ENCODE data around the gene IFNA6.

The IFNA6 gene

DNA sequence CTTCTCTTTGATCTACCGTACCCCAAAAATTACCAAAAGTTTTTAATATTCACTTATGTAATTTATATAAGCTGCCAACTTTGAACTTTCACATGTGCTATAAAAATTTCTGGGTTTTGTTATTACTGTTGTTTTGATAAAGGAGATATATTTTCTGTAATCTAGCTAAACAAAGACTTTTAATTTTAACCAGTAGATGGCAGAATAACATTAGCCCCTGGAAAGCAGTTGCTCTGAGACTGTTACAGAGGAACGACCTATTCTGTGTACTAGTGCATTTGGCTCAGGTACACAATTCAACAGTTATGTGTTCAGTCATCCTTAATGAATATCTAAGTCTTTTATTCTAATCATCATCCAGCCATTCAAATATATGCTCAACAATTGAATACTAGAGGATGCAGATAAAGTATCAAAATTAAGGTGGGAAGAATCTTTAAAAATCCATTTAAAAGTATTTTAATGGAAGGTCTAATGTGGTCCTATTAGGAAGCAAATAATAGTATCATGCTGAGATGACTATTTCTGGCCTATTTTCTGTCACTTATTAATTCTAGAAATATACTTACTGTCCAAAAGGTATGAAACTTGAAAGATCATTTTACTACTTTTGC is 24.1 kb downstream of the IFNA6 start:
- peak; percentile 32 for DNase-seq

DNA sequence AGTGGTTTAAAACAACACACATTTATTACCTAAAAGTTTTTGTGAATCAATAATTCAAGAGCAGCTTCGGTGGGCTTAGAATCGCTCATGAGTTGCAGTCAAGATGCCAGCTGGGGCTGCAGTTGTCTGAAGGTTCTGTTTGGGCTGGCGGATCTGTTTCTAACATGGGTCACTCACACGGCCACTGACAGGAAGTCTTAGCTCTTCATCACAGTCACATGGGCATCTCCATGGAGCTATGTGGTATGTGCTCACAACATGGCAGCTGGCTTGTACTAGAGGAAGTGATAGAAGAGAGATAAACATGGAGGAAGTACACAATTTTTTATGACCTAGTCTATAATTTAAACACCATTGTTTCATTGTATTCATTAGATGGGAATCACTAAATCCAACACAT is 26.6 kb downstream of the IFNA6 start:
- DNase-seq, result no peak

DNA sequence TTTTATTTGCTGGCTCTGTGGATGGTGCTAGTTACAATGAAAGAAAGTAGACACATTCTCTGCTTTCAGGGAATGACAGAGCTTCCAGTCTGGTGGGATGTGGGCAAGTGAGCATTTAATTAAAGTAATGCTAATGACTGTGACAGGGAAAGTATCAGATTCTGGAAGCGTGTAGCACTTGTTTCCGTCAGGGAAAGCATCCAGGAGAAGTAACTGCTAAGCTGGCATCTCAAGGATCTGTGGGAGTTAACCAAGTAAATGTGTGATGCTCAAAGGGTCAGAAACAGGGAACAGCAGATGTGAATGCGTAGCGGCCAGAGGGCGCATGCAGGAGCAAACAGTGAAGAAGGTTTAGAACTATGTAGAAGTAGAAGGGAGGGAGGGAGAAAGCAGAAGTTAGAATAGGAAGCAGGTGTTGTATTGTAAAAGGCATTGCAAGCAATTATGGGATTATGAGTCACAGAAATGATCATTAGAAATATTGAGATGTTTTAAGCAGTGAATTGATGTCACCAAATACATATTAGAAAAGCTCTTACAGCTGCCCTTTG is 27.7 kb downstream of the IFNA6 start:
- DNase-seq, result no peak

DNA sequence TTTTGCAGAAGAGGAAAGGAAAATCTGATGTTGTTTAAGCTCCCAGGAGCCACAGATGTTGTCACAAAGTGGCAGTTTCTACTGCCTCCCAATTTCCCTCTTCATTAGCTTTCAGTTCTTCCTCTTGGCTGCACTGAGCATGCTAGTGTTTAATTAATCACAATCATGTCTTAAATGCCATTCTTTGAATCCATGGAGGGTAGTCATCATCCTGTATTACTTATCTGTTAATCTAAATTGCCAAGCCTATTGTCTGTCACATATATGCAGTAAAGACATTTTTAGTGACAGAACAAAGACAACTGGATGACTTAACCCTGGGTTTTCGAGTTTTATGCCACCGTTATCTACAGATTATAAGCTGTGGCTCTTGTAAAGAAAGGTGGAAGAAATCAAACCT is 30.2 kb downstream of the IFNA6 start:
- DNase-seq, result no peak

DNA sequence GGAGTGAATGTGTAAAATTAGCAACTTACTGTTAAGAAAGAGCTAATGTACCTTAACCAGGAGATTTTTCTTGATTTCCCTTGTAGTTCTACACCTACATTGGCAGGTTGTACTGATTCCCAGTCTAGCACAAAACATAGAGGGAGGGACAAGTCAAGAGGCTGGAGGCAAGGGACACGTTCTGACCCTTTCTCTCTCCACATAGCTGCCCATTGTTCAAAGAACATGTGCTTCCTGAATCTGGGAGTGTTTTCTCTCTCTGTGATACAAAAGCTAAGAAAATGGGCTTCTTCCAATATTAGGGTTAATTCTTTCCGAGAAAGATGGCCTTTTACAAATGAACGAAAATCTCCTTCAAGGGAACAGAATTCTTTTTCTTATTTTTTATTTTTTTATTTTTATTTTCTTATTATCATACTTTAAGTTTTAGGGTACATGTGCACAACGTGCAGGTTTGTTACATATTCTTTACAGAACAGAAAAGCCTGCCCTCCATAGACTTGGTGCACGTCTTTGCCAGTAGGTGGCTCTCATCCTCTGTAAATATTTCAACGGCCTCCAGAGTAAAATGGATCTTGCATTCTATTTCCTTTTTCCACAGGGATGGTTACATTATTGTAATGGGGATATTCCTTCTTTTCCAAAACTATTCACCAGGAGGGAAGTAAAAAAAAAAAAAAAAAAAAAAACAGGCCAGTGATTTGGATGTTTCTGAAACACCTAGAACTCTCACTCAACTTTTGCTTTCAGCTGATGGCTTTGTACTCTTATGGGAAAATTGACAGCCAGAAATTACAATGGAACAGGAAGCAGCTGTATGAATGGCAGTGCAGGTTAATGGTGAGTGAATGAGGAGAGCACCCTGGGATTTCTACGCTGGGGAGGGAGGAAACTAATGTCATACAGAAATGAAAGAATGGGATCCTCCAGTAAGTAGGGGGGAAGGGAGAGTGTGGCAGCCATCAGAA is 32.4 kb downstream of the IFNA6 start:
- peak; percentile 23 for DNase-seq

DNA sequence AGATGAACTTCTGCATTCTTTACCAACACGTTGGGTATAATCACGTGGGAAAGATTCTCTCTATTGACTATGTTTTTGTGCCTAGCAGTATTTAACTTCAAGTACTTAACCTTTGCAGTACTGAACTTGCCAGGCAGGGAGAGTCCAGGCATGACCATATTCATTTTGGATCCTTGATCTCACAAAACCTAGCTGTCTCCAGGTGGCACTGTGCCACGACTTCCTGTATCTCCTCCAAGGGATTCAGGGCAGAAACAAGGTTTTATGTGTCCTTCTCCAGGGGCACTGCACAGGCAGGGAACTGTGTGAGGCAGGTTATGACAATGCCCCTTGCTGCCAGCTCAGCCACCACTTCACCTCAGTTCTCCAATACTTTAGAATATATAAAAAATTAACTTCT is 33.8 kb downstream of the IFNA6 start:
- DNase-seq, result no peak

DNA sequence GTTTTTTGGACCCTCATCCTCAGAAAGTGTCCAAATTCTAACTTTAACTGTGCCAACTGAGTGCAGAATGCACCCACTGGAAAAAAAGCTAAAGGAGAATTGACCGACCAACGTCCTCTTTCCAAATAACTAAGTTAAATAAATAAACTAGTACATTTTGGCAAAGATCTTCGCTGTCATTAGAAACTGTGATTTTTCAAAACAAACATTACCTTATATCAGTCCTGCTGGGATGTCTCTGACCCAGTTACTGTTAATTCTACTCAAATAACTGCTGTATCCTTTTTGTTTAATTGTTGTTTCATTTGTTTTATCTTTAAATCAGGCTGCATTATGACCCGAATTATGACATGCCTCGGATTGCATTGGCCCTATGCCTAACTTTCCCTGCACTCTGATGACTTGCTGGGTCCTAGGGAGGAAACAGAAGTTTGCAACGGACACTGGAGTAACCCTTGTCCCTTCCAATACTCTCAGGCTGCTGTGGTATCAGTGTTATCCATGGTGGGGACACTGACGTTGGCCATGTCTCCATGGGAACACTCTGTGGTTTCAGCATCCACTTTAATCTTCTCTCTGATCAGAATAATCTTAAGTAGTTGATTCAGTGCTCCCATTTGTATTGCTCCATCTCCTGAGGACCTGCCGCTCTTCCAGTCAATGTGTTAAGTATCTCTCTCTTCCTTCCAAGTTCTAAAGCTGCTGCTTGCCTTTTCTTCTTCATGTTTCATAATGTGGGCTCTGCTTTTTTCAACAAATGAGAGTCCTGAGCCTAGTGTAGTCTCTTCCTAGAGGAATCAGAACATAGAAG is 34.5 kb downstream of the IFNA6 start:
- no peak for DNase-seq

DNA sequence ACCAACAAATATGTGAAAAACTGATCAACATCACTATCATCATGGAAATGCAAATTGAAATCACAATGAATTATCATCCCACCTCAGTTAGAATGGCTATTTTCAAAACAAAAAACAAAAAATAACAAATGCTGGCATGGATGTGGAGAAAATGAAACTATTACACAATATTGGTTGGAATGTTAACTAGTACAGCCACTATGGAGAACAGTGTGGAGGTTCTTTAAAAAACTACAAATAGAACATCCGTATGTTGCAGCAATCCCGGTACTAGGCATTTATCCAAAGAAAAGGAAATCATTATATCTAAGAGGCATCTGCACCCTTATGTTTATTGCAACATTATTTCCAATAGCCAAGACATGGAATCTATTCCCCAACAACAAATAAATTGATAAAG is 36.5 kb downstream of the IFNA6 start:
- DNase-seq, result no peak

DNA sequence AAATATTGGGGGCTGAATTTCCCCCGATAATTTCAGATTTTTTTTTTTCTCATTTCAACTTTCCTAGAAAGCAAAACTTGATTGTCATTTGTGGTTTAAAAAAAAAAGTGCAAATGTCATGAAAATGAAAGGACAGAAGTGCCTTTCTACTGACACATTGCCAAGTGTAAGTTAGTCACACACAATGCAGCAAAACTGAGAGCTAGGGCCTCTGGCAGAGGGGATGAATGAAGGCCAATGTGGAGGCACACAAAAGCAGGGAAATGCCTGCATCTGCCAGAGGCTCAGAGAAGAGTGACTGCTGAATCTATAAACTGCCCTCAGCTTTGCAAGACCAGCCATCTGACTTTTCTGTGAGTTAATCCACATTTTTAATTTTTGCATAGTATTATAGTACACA is 38.8 kb downstream of the IFNA6 start:
- DNase-seq, result no peak

DNA sequence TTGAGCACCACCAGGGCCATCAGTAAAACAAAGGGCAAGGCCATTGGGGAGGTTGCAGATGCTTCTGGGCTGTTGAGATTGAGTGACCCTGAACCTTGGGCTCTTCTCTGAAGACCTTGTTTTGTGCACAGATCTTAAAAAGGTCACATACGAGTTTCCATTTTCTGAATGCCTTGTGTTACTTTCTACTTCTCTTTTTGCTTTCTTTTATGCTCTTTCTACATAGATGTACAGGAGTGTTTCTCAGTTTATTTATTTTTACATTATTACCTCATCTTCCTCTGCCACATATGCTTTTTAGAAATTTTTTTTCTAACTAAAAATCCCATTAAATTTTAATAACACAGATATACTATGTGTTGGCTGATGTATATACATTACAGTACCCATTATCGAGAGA is 45.5 kb downstream of the IFNA6 start, which contains the start of gene IFNA5:
Gene IFNA5, minus strand, starts transcription at position 101 of the 400 bp plus-strand sequence. Its CDS starts 57 bp downstream, at position 44.
- no peak for DNase-seq

Data from COR-L47 (cell line).